Activated CD4-positive, alpha-beta T cell treated with anti-CD3 and anti-CD28 coated beads, Interleukin-2, amount 50 U/mL, for 48 hours (primary cell): Measurements from ENCODE around the gene KRTAP4-5.
"Not testable (repeated sequence)": the region's sequence is repeated elsewhere in the genome, so short reads cannot be mapped to it uniquely, and the experiment has no call there.

Experiments used
- DNase-seq, 2 experiments: peaks; one replicate each; pipeline ENCODE4 v3.0.0-alpha.2; 2020

The KRTAP4-5 gene

DNA sequence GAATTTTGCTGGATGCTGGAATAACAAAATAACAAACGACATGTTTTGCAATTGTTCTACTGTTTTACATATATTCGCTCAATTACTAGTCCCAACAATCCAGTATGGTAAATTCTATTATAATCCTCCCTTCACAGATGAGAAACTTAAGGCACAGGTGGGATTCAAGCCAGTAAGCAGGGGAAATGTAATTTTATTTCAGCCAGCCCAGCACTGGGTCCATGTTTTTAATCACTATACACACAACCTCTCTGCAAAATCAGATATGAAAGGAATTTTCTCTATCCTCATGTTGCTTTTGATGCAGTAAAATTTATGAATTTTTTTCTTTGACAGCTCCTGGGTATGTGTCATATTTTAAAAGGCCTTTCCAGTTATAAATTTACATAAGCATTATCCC lies 4.4 kb downstream of the KRTAP4-5 start:
- no peak for DNase-seq

DNA sequence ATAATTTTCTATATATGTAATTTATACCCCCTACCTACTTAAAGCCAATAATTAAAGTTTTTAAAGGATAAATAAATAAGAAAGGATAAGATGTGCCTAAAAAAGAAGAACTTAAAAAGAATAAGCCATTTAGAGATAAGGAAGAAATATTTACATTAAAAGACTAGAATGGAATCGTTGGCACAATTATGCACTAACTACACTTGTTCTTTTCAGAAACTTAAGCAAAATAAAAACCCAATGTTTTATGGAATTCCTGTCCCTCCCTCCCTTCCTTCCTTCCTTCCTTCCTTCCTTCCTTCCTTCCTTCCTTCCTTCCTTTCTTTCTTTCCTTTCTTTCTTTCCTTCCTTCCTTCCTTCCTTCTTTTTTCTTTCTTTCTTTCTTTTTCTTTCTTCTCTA lies 4.8 kb downstream of the KRTAP4-5 start:
- DNase-seq: no peak

- no peak for DNase-seq
These were observed 8.3 kb downstream of the KRTAP4-5 start for GRCh38 chr17:41141361-41141760.

GRCh38 chr17:41140360-41141131 lies 9.1 kb downstream of the KRTAP4-5 start, which contains the start of gene KRTAP4-6:
Gene KRTAP4-6, minus strand, starts transcription at chr17:41140544. Its CDS starts 57 bp downstream, at chr17:41140487.
- no peak for DNase-seq

DNA sequence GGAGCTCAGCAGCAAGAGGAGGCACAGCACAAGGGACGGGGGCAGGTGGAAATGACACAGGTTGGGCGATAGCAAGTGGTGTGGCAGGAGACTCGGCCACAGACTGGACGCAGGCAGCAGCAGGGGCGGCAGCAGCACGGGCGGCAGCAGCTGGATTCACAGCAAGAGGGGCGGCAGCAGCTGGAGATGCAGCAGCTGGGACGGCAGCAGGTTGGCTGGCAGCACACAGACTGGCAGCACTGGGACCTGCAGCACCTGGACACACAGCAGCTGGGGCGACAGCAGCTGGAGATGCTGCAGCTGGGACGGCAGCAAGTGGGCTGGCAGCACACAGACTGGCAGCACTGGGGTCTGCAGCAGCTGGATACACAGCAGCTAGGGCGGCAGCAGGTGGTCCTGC lies 9.8 kb downstream of the KRTAP4-5 start:
- DNase-seq: not testable (repeated sequence)

DNA sequence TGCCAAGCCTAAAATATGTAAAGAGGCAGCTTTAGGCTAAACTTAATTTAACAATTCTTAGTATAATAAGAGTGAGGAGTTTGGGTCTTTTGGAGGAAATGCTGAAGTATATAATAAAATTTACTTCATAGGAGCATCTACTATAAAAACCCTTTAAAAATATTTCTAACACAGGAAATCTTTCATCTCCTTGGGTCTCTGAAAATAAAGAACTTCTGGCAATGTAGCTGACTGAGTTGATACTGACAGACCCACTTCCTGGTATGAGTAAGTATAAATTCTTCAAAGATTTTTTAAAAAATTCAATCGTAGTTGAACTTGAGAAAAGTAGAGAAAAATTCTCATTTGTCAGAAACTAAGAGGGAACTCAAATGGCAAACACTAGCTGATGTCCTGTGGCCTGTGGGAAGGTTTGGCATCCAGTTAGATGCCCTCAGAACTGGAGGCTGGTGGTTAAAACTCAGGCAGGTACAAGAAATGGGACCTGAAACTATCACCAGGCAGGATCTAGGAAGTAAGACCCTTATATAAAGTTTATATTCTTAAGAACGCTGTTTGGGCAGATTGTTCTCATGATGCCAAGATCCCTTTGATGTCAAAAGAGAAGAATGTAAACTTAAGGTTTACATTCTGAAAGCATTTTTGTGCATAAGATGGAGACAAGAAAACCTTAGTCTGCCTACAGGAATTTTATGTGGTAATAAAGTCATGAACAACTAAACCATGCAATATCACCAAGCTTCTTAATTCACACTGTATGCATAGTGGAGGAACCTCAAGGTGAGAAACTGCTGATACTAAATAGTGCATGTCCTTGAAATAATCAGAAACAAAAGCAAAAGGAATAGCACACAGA lies 15.5 kb downstream of the KRTAP4-5 start:
- DNase-seq: no peak

- DNase-seq: no peak
These were observed 17.6 kb downstream of the KRTAP4-5 start for GRCh38 chr17:41131979-41132378.

DNA sequence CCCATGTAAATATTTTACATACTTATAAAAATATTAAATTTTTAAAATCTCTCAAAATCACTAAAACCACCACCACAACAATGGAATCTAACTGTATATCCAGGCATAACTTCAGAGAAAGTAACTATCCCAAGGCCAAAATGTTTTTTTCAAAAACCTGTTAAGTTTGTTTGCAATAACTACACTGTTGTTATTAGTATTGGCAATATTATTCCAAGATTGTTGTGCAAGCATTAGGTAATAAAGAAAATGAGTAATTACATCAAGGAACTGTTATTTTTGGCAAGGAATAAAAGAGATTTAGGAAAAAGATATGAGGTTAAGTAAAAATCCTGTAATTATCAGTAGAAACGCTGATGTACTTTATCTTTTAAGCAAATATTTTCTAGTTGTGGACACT lies 22.3 kb downstream of the KRTAP4-5 start:
- no peak for DNase-seq

- no peak for DNase-seq
These were observed 23.2 kb downstream of the KRTAP4-5 start for GRCh38 chr17:41126412-41126811.

GRCh38 chr17:41125064-41125463 lies 24.6 kb downstream of the KRTAP4-5 start:
- DNase-seq: no peak

GRCh38 chr17:41123991-41124371 lies 25.6 kb downstream of the KRTAP4-5 start, which contains the start of gene KRTAP4-12:
Gene KRTAP4-12, minus strand, starts transcription at chr17:41124182. Its CDS starts 60 bp downstream, at chr17:41124122.
- not testable (repeated sequence) for DNase-seq

- DNase-seq: not testable (repeated sequence)
These were observed 26.2 kb downstream of the KRTAP4-5 start for GRCh38 chr17:41123292-41123990.

DNA sequence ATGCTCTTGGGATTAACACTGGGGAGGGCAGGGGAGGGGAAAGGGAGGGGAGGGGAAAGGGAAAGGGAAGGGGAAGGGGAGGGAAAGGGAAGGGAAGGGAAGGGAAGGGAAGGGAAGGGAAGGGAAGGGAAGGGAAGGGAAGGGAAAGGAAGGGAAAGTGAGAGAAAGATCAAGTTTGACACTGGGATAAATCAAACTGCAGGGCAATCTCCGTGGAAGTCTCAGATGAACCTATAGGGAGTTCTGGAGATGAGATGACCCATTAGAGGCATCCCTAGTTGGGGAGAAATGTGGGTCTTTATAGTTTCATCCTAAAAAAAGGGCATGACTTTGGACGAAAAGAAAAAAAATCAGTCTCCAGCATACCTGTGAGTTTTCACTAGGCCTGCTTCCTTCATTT lies 27.9 kb downstream of the KRTAP4-5 start:
- no peak for DNase-seq

- DNase-seq: not testable (repeated sequence)
These were observed 29.6 kb downstream of the KRTAP4-5 start for GRCh38 chr17:41119696-41120690.

- DNase-seq: no peak
These were observed 30.9 kb downstream of the KRTAP4-5 start for GRCh38 chr17:41118721-41119120.

DNA sequence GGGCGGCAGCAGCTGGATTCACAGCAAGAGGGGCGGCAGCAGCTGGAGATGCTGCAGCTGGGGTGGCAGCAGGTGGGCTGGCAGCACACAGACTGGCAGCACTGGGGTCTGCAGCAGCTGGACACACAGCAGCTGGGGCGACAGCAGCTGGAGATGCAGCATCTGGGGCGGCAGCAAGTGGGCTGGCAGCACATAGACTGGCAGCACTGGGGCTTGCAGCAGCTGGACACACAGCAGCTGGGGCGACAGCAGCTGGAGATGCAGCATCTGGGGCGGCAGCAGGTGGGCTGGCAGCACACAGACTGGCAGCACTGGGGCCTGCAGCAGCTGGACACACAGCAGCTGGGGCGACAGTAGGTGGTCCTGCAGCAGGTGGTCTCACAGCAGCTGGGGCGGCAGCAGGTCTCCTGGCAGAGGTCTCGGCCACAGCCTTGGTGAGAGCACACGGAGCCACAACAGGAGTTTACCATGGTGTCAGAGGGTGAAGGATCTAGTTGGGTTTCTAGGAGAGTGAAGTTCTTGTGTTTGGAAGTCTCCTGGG lies 31.7 kb downstream of the KRTAP4-5 start, which contains the start of gene KRTAP4-11:
Gene KRTAP4-11, minus strand, starts transcription at position 528 of the 541 bp plus-strand sequence. Its CDS starts 58 bp downstream, at position 470.
- not testable (repeated sequence) for DNase-seq

DNA sequence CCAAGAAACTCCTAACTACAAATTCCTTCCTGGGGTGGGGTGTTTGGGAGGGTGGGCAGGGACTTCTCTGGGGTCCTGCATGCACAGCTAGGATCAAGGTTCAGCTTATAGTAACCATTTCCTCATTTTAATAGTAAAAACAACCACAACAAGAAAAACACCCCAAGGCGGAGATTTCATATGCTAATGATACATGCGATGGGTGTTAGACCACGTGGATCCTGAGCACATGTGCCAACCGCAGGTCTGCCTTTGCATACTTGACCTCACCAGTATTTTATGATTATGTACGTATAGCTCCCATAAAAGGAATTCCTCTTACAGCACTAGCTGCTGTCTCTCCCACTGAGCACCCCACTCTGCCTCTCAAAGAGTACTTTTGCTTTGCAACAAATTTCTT lies 33.3 kb downstream of the KRTAP4-5 start:
- DNase-seq: no peak

DNA sequence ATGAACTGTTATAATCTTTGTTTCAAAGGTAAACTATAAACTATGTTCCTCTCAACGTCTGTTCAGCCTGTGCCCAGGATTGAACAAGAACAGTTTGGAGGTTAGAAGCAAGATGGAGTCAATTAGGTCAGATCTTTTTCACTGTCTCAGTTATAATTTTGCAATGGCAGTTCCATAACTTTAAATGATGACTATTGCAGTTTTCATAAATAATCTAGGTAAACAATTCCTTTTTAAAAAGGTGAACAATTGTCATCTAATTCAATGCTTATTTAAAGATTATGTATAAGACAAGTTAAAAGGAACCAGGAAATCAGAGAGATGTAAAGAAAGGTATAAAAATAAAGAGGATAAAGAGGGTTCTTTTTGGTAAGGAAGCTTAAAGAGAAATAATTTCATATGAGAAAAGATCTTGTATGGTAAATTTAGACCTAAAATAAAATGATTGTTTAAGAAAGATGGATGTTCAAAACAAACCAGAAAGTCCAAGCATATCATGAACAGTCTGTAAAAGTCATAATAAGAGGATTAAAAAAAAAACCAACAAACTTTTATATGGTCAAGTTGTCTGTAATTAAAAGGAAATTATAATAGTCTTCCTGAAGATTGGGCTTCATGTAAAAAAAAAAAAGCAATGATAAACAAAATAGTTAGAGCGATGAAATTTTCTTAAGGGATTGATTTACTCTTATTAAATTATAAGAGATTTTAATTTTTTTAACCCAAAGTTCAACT lies 38.3 kb downstream of the KRTAP4-5 start:
- no peak for DNase-seq

DNA sequence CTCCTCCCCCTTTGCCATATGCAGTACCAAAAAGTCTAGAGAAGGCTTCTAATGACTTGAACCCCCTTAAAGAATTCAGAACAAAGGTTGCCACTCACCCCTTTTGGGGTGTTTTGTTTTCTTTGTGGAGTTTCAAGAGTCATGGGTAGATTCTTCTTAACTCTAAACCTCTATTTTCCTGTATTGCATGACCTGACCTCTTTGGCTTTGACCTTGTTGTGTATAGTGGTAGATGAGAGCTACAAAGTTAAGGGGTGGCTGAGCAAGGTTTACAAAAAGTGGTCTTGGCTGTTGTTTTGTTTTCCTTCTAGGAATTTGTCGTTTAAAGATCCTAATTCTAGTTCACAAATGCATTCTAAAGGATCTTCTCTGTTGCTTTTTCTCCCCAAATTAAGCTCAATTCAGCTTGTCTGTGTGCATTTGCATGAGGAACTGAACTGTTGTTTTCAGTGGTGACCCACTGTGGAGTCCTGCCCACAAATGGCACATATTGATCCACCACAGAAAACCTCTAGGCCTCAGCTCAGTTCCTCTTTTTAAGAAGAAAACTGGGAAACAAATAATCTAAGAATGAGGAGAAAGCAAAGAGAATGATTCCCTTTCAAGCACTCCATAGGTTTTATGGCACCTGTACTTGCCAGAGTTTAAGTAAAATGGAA lies 40.8 kb downstream of the KRTAP4-5 start:
- DNase-seq: not testable (repeated sequence)

- no peak for DNase-seq
These were observed 41.6 kb downstream of the KRTAP4-5 start for GRCh38 chr17:41107941-41108450.
